Mesangial cell (primary cell): Measurements from ENCODE around the gene CT47A7. TPM values are rescaled to one million over a fixed set of nuclear protein-coding genes. Genes with fewer than 3 reads are reported as not detected.

Source experiments
- total RNA-seq: library from RNA; depleted of rRNA; stranded (reverse); fragments of >200 nt; gene quantifications from 2 replicates; pipeline ENCODE4 v1.2.3, GENCODE V29; 2015

The CT47A7 gene
- total RNA-seq = not detected in 2 replicates

DNA sequence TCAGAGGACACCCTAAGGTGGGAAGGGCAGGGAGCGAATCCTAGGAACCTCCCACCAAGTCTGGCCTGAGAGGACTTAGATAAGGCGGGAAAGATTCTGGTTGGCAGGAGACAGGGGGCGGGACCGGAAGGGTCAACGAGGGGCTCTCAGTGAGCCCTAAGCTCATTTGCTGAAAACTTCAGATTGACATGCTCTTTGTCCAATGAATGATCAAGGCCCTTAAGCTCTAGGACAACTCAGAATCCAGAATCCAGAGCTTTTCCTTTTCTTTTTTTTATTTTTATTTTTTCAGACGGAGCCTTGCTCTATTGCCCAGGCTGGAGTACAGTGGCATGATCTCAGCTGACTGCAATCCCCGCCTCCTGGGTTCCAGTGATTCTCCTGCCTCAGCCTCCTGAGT, at the start of gene CT47A7:
Gene CT47A7 (minus strand): TSS at position 101 of the 400 bp plus-strand sequence. CDS start 255 bp downstream, outside the sequence.

DNA sequence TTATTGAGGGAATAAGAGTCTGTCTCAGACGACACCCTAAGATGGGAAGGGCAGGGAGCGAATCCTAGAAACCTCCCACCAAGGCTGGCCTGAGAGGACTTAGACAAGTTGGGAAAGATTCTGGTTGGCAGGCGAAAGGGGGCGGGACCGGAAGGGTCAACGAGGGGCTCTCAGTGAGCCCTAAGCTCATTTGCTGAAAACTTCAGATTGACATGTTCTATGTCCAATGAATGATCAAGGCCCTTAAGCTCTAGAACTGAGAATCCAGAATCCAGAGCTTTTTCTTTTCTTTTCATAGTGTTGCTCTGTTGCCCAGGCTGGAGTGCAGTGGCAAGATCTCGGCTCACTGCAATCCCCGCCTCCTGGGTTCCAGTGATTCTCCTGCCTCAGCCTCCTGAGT, 29.3 kb upstream of the CT47A7 start, which contains the start of gene CT47A1:
Gene CT47A1 (minus strand): TSS at position 101 of the 400 bp plus-strand sequence. CDS start 231 bp downstream, outside the sequence.

Other genes with a start within 250 kb of the CT47A7 start
- not detected in 2 replicates for gene CT47B1, start 80.7 kb downstream of the CT47A7 start, total RNA-seq
- not detected in 2 replicates for gene CT47A11, start 19.4 kb downstream of the CT47A7 start, total RNA-seq
- not detected in 2 replicates for gene CT47A10, start 14.6 kb downstream of the CT47A7 start, total RNA-seq
- gene CT47A9, start 9.7 kb downstream of the CT47A7 start, total RNA-seq = not detected in 2 replicates
- not detected in 2 replicates for gene CT47A8, start 4.9 kb downstream of the CT47A7 start, total RNA-seq
- gene CT47A6, start 4.9 kb upstream of the CT47A7 start, total RNA-seq = not detected in 2 replicates
- gene CT47A5, start 9.7 kb upstream of the CT47A7 start, total RNA-seq = not detected in 2 replicates
- gene CT47A4, start 14.6 kb upstream of the CT47A7 start, total RNA-seq = not detected in 2 replicates
- not detected in 2 replicates for gene CT47A3, start 19.5 kb upstream of the CT47A7 start, total RNA-seq
- not detected in 2 replicates for gene CT47A2, start 24.3 kb upstream of the CT47A7 start, total RNA-seq
- not detected in 2 replicates for gene CT47A1, start 29.2 kb upstream of the CT47A7 start, total RNA-seq
- gene GLUD2, start 91.0 kb upstream of the CT47A7 start, total RNA-seq = 0.16 and 0.51 TPM in 2 replicates